Fibroblast of lung (primary cell): Measurements from ENCODE around the gene CRYAA.

Source experiments
- CTCF ChIP-seq, 2 donors: IDR thresholded peaks in 1 of 2; conservative IDR thresholded peaks in 1 of 2; 1 replicate in 1 of 2; 2 replicates in 1 of 2; pipeline ENCODE4 v1.5.1; 2011 to 2012; ENCODE audit warnings: low read length in 2 of 2, control low read depth in 1 of 2, inconsistent platforms in 1 of 2, low read depth in 1 of 2, mild to moderate bottlenecking in 1 of 2
- EZH2 ChIP-seq: IDR thresholded peaks from 2 replicates; pipeline ENCODE4 v1.5.1; 2012; ENCODE audit warnings: low read length, control low read depth, mild to moderate bottlenecking; ENCODE audit errors: missing control alignments

DNA sequence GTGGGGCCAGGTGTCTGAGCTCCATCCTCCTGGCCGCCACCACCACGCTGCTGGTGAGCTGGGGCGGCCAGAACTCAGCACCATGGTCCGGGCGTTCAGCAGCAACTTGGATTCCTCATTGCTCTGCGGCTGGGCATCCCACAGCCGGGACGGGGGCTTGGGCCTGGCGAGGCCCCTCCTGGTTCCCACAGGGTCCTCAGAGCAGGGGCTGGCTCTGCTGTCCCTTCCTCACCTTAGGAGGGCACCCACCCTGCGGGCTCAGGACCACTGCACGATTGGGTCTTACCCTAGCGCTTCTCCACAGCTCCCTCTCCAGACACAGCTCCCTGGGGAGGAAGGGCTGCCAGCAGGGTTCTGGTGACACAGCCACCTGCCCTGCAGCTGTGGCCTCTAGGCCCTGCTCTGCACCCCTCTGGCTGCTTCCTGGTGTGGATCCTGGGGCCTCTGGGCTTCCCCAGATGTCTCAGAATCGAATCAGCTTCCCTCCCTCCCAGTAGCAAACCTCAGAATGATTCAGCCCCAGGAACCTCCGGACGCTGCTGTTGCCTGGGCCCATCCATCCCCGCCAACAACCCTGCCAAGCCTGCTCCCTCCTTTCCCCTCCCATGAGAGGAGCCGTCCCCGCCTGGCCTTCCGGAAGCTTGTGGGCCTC is 25.0 kb downstream of the CRYAA start:
- TF ChIP-seq CTCF (conservative IDR thresholded peaks at IDR 0.05 in 1 of 2, IDR thresholded peaks at IDR 0.05 in 1 of 2; ENCODE audit: low read depth in 1 of 2, low read length in 2 of 2) (no peak), EZH2 (no peak)
